Common myeloid progenitor, CD34-positive (primary cell): ENCODE data around the gene ASIC1.

Source experiments
- CTCF ChIA-PET: fragments of 350-600 bp; sonication (Branson Sonifier 250); formaldehyde crosslinking; loops from one replicate; lab custom pipeline; 2021; ENCODE audit warnings: antibody characterized with exemption; lab: Charles Lee
- POLR2A ChIA-PET: fragments of 350-600 bp; sonication (Branson Sonifier 250); formaldehyde crosslinking; loops from one replicate; lab custom pipeline; 2021; ENCODE audit warnings: antibody characterized with exemption; lab: Charles Lee
- DNase-seq, 3 donors: peaks; one replicate each; pipeline versions ENCODE4 v3.0.0 to v3.0.0-alpha.2; 2013
- H3K27ac ChIP-seq, 2 experiments: 1 replicate in 1 of 2; 2 replicates in 1 of 2; pipeline ENCODE4 v1.7.0; 2013; ENCODE audit warnings: inconsistent platforms in 2 of 2, low read length in 2 of 2, mild to moderate bottlenecking in 2 of 2, low read depth in 1 of 2, moderate library complexity in 1 of 2; ENCODE audit not compliant: severe bottlenecking in 2 of 2, insufficient read depth in 1 of 2, poor library complexity in 1 of 2
- H3K27me3 ChIP-seq, 5 experiments: replicated peaks in 2 of 5; 1 replicate in 3 of 5; 2 replicates in 2 of 5; pipeline versions ENCODE4 v1.6.1 to v1.7.0; 2013; ENCODE audit warnings: low read length in 4 of 5, mild to moderate bottlenecking in 2 of 5, moderate library complexity in 2 of 5, inconsistent platforms in 1 of 5; ENCODE audit not compliant: insufficient read depth in 5 of 5, control insufficient read depth in 4 of 5
- H3K36me3 ChIP-seq, 4 experiments: 1 replicate in 2 of 4; 2 replicates in 2 of 4; pipeline versions ENCODE4 v1.6.1 to v1.7.0; 2013; ENCODE audit warnings: low read length in 3 of 4, control low read depth in 1 of 4, mild to moderate bottlenecking in 1 of 4; ENCODE audit not compliant: control insufficient read depth in 4 of 4, insufficient read depth in 4 of 4
- H3K4me1 ChIP-seq, 4 experiments: 1 replicate in 3 of 4; 2 replicates in 1 of 4; pipeline versions ENCODE4 v1.6.1 to v1.7.1; 2013; ENCODE audit warnings: low read length in 3 of 4, mild to moderate bottlenecking in 3 of 4, control low read depth in 1 of 4, inconsistent platforms in 1 of 4, moderate library complexity in 1 of 4; ENCODE audit not compliant: control insufficient read depth in 4 of 4, insufficient read depth in 4 of 4; ENCODE audit errors: control extremely low read depth in 1 of 4
- H3K4me3 ChIP-seq, 7 experiments: 1 replicate in 4 of 7; 2 replicates in 3 of 7; pipeline versions ENCODE4 v1.5.1 to v1.7.0; 2013; ENCODE audit warnings: mild to moderate bottlenecking in 7 of 7, low read length in 6 of 7, moderate library complexity in 6 of 7, inconsistent platforms in 2 of 7, low read depth in 2 of 7, control low read depth in 1 of 7; ENCODE audit not compliant: insufficient read depth in 4 of 7, control insufficient read depth in 1 of 7; ENCODE audit errors: extremely low read depth in 1 of 7
- H3K9me3 ChIP-seq, 5 experiments: 1 replicate in 4 of 5; 2 replicates in 1 of 5; pipeline versions ENCODE4 v1.6.1 to v1.7.1; 2013; ENCODE audit warnings: low read length in 4 of 5, mild to moderate bottlenecking in 2 of 5, inconsistent platforms in 1 of 5, low read depth in 1 of 5, moderate library complexity in 1 of 5; ENCODE audit not compliant: control insufficient read depth in 4 of 5, insufficient read depth in 2 of 5; ENCODE audit errors: control extremely low read depth in 1 of 5
- WGBS: methylation state at CpG from one replicate; pipeline ENCODE4 v1.1.5; 2013; ENCODE audit not compliant: insufficient coverage; 5-methylcytosine and 5-hydroxymethylcytosine counted together

The ASIC1 gene

DNA sequence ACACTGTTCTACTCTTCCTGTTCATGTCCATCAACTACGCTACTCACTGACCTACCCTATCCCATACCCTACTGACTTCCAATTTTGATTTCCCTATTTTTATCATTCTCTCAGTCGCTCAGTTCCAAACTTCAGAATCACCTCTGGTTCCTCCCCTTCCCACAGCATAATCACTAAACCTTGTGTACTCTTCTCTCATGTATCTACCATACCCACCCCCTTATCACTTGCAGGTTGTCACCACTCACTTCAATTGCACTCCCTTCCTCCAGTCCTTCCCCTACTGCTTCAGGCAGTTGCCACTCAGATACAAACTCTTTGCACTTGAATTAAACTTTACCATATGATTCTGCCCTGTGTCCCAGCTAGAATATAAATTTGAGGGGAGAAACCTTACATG, 38.4 kb upstream of the ASIC1 start:
- H3K27ac ChIP-seq, result no peak overlapping the region
- no peak overlapping the region for H3K4me3 ChIP-seq
- 94% methylated on average over 2 of the region's 2 CpGs for WGBS
- peaks cover 0 to 26% (median 2%) of the 10 kb centered on the region in 4 experiments for H3K36me3 ChIP-seq
- H3K9me3 ChIP-seq, result no peaks in the 10 kb centered on the region
- H3K27me3 ChIP-seq, result no peaks in the 10 kb centered on the region
- POLR2A ChIA-PET, result no interaction called here
- CTCF ChIA-PET, result interaction anchor here (1.0 to 4.1 kb wide), 6 partner anchors 13 to 53 kb away, joined by 3 to 20 read pairs (median 4); no protein-coding TSS in a partner anchor
- DNase-seq, result no peak
- H3K4me1 ChIP-seq, result peaks cover 0 to 4% (median 0%) of the 10 kb centered on the region in 4 experiments

- Histone ChIP-seq H3K36me3 (peaks cover 0 to 21% (median 2%) of the 10 kb centered on the region in 4 experiments), H3K4me1 (peaks cover 3 to 7% (median 4%) of the 10 kb centered on the region in 4 experiments), H3K4me3 (no peak overlapping the region), H3K27ac (no peak overlapping the region), H3K9me3 (no peaks in the 10 kb centered on the region), H3K27me3 (no peaks in the 10 kb centered on the region)
- ChIA-PET POLR2A (no interaction called here), CTCF (interaction anchor here (1.2 to 4.1 kb wide), 4 partner anchors 19 to 53 kb away, joined by 3 to 20 read pairs (median 4); no protein-coding TSS in a partner anchor)
- no peak for DNase-seq
- no CpG with 5 or more reads among the region's 2 CpGs for WGBS
Observed at GRCh38 chr12:50019524-50019923, 37.9 kb upstream of the ASIC1 start.

- H3K27ac ChIP-seq, result no peak overlapping the region
- DNase-seq, result no peak
- WGBS, result 100% methylated on average over 3 of the region's 4 CpGs
- no peaks in the 10 kb centered on the region for H3K27me3 ChIP-seq
- H3K4me3 ChIP-seq, result no peak overlapping the region
- H3K4me1 ChIP-seq, result peaks cover 7 to 15% (median 11%) of the 10 kb centered on the region in 4 experiments
- CTCF ChIA-PET, result interaction anchor here (1.0 to 4.1 kb wide), 6 partner anchors 15 to 55 kb away, joined by 3 to 20 read pairs (median 4); no protein-coding TSS in a partner anchor
- POLR2A ChIA-PET, result no interaction called here
- H3K9me3 ChIP-seq, result no peaks in the 10 kb centered on the region
- H3K36me3 ChIP-seq, result peaks cover 0 to 17% (median 0%) of the 10 kb centered on the region in 4 experiments
Observed at GRCh38 chr12:50021031-50021430, 36.4 kb upstream of the ASIC1 start.

- ChIA-PET POLR2A (no interaction called here), CTCF (no interaction called here)
- Histone ChIP-seq H3K4me3 (no peak overlapping the region), H3K4me1 (peaks cover 8 to 16% (median 10%) of the 10 kb centered on the region in 4 experiments), H3K9me3 (no peaks in the 10 kb centered on the region), H3K27me3 (no peaks in the 10 kb centered on the region), H3K27ac (no peak overlapping the region), H3K36me3 (peaks cover 0 to 7% (median 0%) of the 10 kb centered on the region in 4 experiments)
- DNase-seq, result no peak
- no CpG with 5 or more reads among the region's 1 CpG for WGBS
Observed at GRCh38 chr12:50022903-50023302, 34.5 kb upstream of the ASIC1 start.

DNA sequence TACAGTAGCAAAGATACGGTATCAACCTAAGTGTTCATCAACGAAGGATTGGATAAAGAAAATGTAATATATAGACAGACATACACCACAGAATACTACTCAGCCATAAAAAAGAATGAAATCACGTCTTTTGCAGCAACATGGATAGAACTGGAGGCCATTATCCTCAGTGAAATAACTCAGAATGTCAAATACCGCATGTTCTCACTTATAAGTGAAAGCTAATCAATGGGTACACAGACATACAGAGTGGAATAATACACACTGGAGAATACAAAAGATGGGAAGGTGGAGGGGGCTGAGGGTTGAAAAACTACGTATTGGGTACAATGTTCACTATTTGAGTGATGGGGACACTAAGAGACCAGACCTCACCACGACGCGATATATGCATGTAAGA, 33.2 kb upstream of the ASIC1 start:
- ChIA-PET POLR2A (no interaction called here), CTCF (interaction anchor here (0.7 to 2.5 kb wide), 3 partner anchors 12 to 15 kb away, joined by 3 to 13 read pairs (median 11); no protein-coding TSS in a partner anchor)

GRCh38 chr12:50024805-50025186, 32.6 kb upstream of the ASIC1 start:
- POLR2A ChIA-PET, result interaction anchor here (0.6 kb wide), 1 partner anchor 366 kb away, joined by 3 read pairs; no protein-coding TSS in a partner anchor
- Histone ChIP-seq H3K4me3 (peak overlapping the region; percentile 62 to 98 (median 89)), H3K9me3 (no peaks in the 10 kb centered on the region), H3K4me1 (peaks cover 8 to 16% (median 10%) of the 10 kb centered on the region in 4 experiments), H3K27me3 (no peaks in the 10 kb centered on the region), H3K27ac (peak overlapping the region in 1 of 2 experiments; percentile 64), H3K36me3 (peaks cover 0 to 7% (median 0%) of the 10 kb centered on the region in 4 experiments)
- CTCF ChIA-PET, result interaction anchor here (0.6 to 2.5 kb wide), 5 partner anchors 11 to 1168 kb away, joined by 4 to 13 read pairs (median 6); no protein-coding TSS in a partner anchor
- peak in 2 of 3 donors; percentile 28 to 37 for DNase-seq
- 2% methylated on average over 11 of the region's 16 CpGs for WGBS

More for the DNA sequence above, 33.2 kb upstream of the ASIC1 start:
- H3K9me3 ChIP-seq, result no peaks in the 10 kb centered on the region
- H3K27ac ChIP-seq, result peak overlapping the region in 1 of 2 experiments; percentile 64
- 100% methylated on average over 1 of the region's 8 CpGs for WGBS
- H3K4me1 ChIP-seq, result peaks cover 8 to 16% (median 10%) of the 10 kb centered on the region in 4 experiments
- H3K36me3 ChIP-seq, result peaks cover 0 to 7% (median 0%) of the 10 kb centered on the region in 4 experiments
- H3K27me3 ChIP-seq, result no peaks in the 10 kb centered on the region
- no peak for DNase-seq
- H3K4me3 ChIP-seq, result peak overlapping the region in 5 of 7 experiments; percentile 81 to 98 (median 96)
